ENCODE data around the gene ZMYND11.
A peak's percentile ranks its signal among the peaks of the same experiment; 100 is the strongest.

The ZMYND11 gene

GRCh38 chr10:135132-135600 lies at the start of gene ZMYND11:
ZMYND11 (plus strand) TSS chr10:135455; CDS start chr10:180013, 44,558 bp downstream.
- no peak for TF ChIP-seq CTCF (IDR thresholded peaks at IDR 0.05; ENCODE audit: control insufficient read depth, insufficient read depth, low read depth, low read length, missing control alignments)
- H3K4me3 ChIP-seq (ENCODE audit: control insufficient read depth, low read depth, low read length), result peak within 1 kb of the TSS; percentile 79
- no peak for DNase-seq (ENCODE audit: low read depth)

- no peak for TF ChIP-seq CTCF (IDR thresholded peaks at IDR 0.05; ENCODE audit: control insufficient read depth, insufficient read depth, low read depth, low read length, missing control alignments)
- H3K4me3 ChIP-seq (ENCODE audit: control insufficient read depth, low read depth, low read length), result no peak overlapping the region
- no peak for DNase-seq (ENCODE audit: low read depth)
Observed at GRCh38 chr10:86031-86430, 49.2 kb upstream of the ZMYND11 start.

GRCh38 chr10:87177-88080 lies 47.8 kb upstream of the ZMYND11 start:
- no peak for TF ChIP-seq CTCF (IDR thresholded peaks at IDR 0.05; ENCODE audit: control insufficient read depth, insufficient read depth, low read depth, low read length, missing control alignments)
- no peak overlapping the region for H3K4me3 ChIP-seq (ENCODE audit: control insufficient read depth, low read depth, low read length)
- no peak for DNase-seq (ENCODE audit: low read depth)

- H3K4me3 ChIP-seq (ENCODE audit: control insufficient read depth, low read depth, low read length), result no peak overlapping the region
- no peak for DNase-seq (ENCODE audit: low read depth)
- TF ChIP-seq CTCF (IDR thresholded peaks at IDR 0.05; ENCODE audit: control insufficient read depth, insufficient read depth, low read depth, low read length, missing control alignments), result no peak
Observed at GRCh38 chr10:88253-88652, 47.0 kb upstream of the ZMYND11 start.

- no peak for DNase-seq (ENCODE audit: low read depth)
- no peak for TF ChIP-seq CTCF (IDR thresholded peaks at IDR 0.05; ENCODE audit: control insufficient read depth, insufficient read depth, low read depth, low read length, missing control alignments)
- no peak overlapping the region for H3K4me3 ChIP-seq (ENCODE audit: control insufficient read depth, low read depth, low read length)
Observed at GRCh38 chr10:89248-89647, 46.0 kb upstream of the ZMYND11 start.

GRCh38 chr10:90161-90560 lies 45.1 kb upstream of the ZMYND11 start:
- no peak for DNase-seq (ENCODE audit: low read depth)
- TF ChIP-seq CTCF (IDR thresholded peaks at IDR 0.05; ENCODE audit: control insufficient read depth, insufficient read depth, low read depth, low read length, missing control alignments), result no peak
- no peak overlapping the region for H3K4me3 ChIP-seq (ENCODE audit: control insufficient read depth, low read depth, low read length)
